K562 (cell line): ENCODE data around the gene C1orf116. TPM values are rescaled to one million over a fixed set of nuclear protein-coding genes. Genes with fewer than 3 reads are reported as not detected.

ENCODE experiments used
- BRD4 ChIP-seq: fragments of 200-600 bp; sonication (generic); IDR thresholded peaks from 2 replicates; pipeline ENCODE4 v1.6.1; 2017; ENCODE audit warnings: inconsistent platforms
- CBX3 ChIP-seq, 2 experiments: IDR thresholded peaks; 1 replicate in 1 of 2; 2 replicates in 1 of 2; pipeline ENCODE4 v1.6.1; 2012; ENCODE audit warnings: inconsistent platforms in 2 of 2, low read length in 2 of 2, borderline replicate concordance in 1 of 2, control low read depth in 1 of 2
- CBX5 ChIP-seq: IDR thresholded peaks from 2 replicates; pipeline ENCODE4 v1.6.1; 2014; ENCODE audit warnings: low read depth, borderline replicate concordance
- CHD1 ChIP-seq: fragments of 200-600 bp; sonication (generic); IDR thresholded peaks from one replicate; pipeline ENCODE4 v1.6.1; 2012; ENCODE audit warnings: mild to moderate bottlenecking, moderate library complexity, low read length, inconsistent platforms
- FUS ChIP-seq: fragments of 200-400 bp; formaldehyde crosslinking; optimal IDR thresholded peaks from 2 replicates; pipeline ENCODE3; 2017; ENCODE audit warnings: low read depth, low read length
- HEY1 ChIP-seq: fragments of 250-450 bp; sonication (Bioruptor Pico); IDR thresholded peaks from 2 replicates; pipeline ENCODE4 v1.5.0; 2020; ENCODE audit warnings: mild to moderate bottlenecking, moderate library complexity, borderline replicate concordance
- IRF1 ChIP-seq: sonication (generic); formaldehyde crosslinking; IDR thresholded peaks from 2 replicates; pipeline ENCODE4 v1.8.0; 2022; ENCODE audit warnings: missing genetic modification reagents, mild to moderate bottlenecking, borderline replicate concordance
- KDM4B ChIP-seq, 2 experiments: fragments of 450-650 bp in 1 of 2; sonication (generic) in 1 of 2; IDR thresholded peaks; 2 replicates each; pipeline ENCODE4 v1.6.1; 2016 to 2017; ENCODE audit warnings: borderline replicate concordance in 2 of 2, antibody characterized with exemption in 1 of 2, low read depth in 1 of 2, mild to moderate bottlenecking in 1 of 2
- MLX ChIP-seq, 2 experiments: fragments of 450-650 bp in 1 of 2; sonication (generic) in 1 of 2; formaldehyde crosslinking; conservative IDR thresholded peaks; 2 replicates each; pipeline versions ENCODE4 v1.4.0 to v1.8.1; 2020 to 2022; ENCODE audit warnings: mild to moderate bottlenecking in 1 of 2, missing genetic modification reagents in 1 of 2
- NFIC ChIP-seq: fragments of 450-650 bp; IDR thresholded peaks from 2 replicates; pipeline ENCODE4 v1.6.1; 2017; ENCODE audit warnings: mild to moderate bottlenecking, inconsistent platforms
- PHTF2 ChIP-seq: fragments of 250-450 bp; sonication (Bioruptor Pico); IDR thresholded peaks from 2 replicates; pipeline ENCODE4 v1.5.0; 2021; ENCODE audit warnings: mild to moderate bottlenecking
- PURB ChIP-seq: sonication (generic); formaldehyde crosslinking; IDR thresholded peaks from 2 replicates; pipeline ENCODE4 v1.9.0; 2021; ENCODE audit warnings: low read depth, mild to moderate bottlenecking, missing genetic modification reagents
- RBM17 ChIP-seq: fragments of 200-400 bp; formaldehyde crosslinking; IDR thresholded peaks from 2 replicates; pipeline ENCODE4 v1.6.1; 2017; ENCODE audit warnings: low read depth, mild to moderate bottlenecking, low read length, borderline replicate concordance
- RBM22 ChIP-seq: fragments of 200-400 bp; formaldehyde crosslinking; IDR thresholded peaks from 2 replicates; pipeline ENCODE4 v1.6.1; 2018; ENCODE audit warnings: low read length, low read depth; ENCODE audit not compliant: poor library complexity, severe bottlenecking
- RBM34 ChIP-seq: fragments of 200-400 bp; formaldehyde crosslinking; IDR thresholded peaks from 2 replicates; pipeline ENCODE4 v1.6.1; 2018; ENCODE audit warnings: low read length, borderline replicate concordance; ENCODE audit not compliant: insufficient read depth
- RFX1 ChIP-seq: fragments of 450-650 bp; IDR thresholded peaks from 2 replicates; pipeline ENCODE4 v1.6.1; 2016; ENCODE audit warnings: mild to moderate bottlenecking, moderate library complexity
- STAT5B ChIP-seq: fragments of 250-450 bp; sonication (Bioruptor Pico); IDR thresholded peaks from 2 replicates; pipeline ENCODE4 v1.8.0; 2021; ENCODE audit warnings: mild to moderate bottlenecking, inconsistent platforms
- TAL1 ChIP-seq: fragments of 450-650 bp; IDR thresholded peaks from 2 replicates; pipeline ENCODE4 v1.6.1; 2016; ENCODE audit warnings: mild to moderate bottlenecking
- THRAP3 ChIP-seq: fragments of 450-650 bp; IDR thresholded peaks from 2 replicates; pipeline ENCODE4 v1.6.1; 2016; ENCODE audit warnings: mild to moderate bottlenecking, inconsistent platforms, borderline replicate concordance
- ZNF24 ChIP-seq: fragments of 450-650 bp; IDR thresholded peaks from 2 replicates; pipeline ENCODE4 v1.6.1; 2016
- ZNF518B ChIP-seq: fragments of 250-450 bp; sonication (Bioruptor Pico); IDR thresholded peaks from 2 replicates; pipeline ENCODE4 v1.5.0; 2021; ENCODE audit warnings: mild to moderate bottlenecking, moderate library complexity
- ZNF655 ChIP-seq: fragments of 250-450 bp; sonication (Bioruptor Pico); IDR thresholded peaks from 2 replicates; pipeline ENCODE4 v1.5.0; 2021
- ZNF717 ChIP-seq: fragments of 250-450 bp; sonication (Bioruptor Pico); IDR thresholded peaks from 2 replicates; pipeline ENCODE4 v1.5.0; 2021
- polyA plus RNA-seq, 8 experiments: library from polyadenylated mRNA; depleted of rRNA in 4 of 8; stranded (reverse) in 5 of 8; unstranded in 3 of 8; fragments of >200 nt; fragmentation: Nextera tagmentation in 2 of 8; fragmentation: Illumina TruSeq in 1 of 8; extraction: Ambion mirVana in 2 of 8; extraction: Trizol in 1 of 8; gene quantifications; 2 replicates each; pipeline versions ENCODE4 v1.2.1 to v1.2.3, GENCODE V29; 2011 to 2014; ENCODE audit warnings: inconsistent platforms in 1 of 8, missing spikeins in 1 of 8
- total RNA-seq, 7 experiments: library from RNA; depleted of rRNA in 6 of 7; stranded (reverse); fragments of >200 nt in 6 of 7; fragmentation: Illumina TruSeq in 2 of 7; extraction: Trizol in 2 of 7; gene quantifications; 2 replicates each; pipeline versions ENCODE4 v1.2.1 to v1.2.3, GENCODE V29; 2011 to 2021; ENCODE audit warnings: low replicate concordance in 1 of 7

The C1orf116 gene
- total and polyA plus RNA-seq, 9 of the 15 experiments (the other 6 are each of a cell fraction or from before 2014, with no cell fraction given): 0.62 to 3.0 (median 0.95) TPM

GRCh38 chr1:207021139-207021861, 11.3 kb downstream of the C1orf116 start (continued):
- TF ChIP-seq THRAP3 (no peak), BRD4 (no peak), ZNF24 (no peak), CHD1 (no peak), ZNF518B (CRISPR knock-in tag) (no peak), TAL1 (peak; percentile 94), IRF1 (CRISPR knock-in tag) (no peak), PHTF2 (CRISPR knock-in tag) (no peak), RBM34 (no peak), KDM4B (IDR thresholded peaks at IDR 0.05; ENCODE audit: borderline replicate concordance in 2 of 2, low read depth in 1 of 2) (no peak; a peak in 1 of 4 replicates), STAT5B (CRISPR knock-in tag) (no peak), CBX5 (no peak), MLX (CRISPR knock-in tag; conservative IDR thresholded peaks at IDR 0.05) (no peak), RBM17 (no peak), ZNF717 (CRISPR knock-in tag) (no peak), NFIC (peak; percentile 91), FUS (no peak), ZNF655 (CRISPR knock-in tag) (no peak), CBX3 (IDR thresholded peaks at IDR 0.05; ENCODE audit: borderline replicate concordance in 1 of 2, low read length in 2 of 2) (peak in 1 of 2 experiments; percentile 51; a peak in 2 of 3 replicates), RBM22 (no peak), HEY1 (CRISPR knock-in tag) (no peak; the same call in 1 of the 2 replicates), RFX1 (no peak), PURB (CRISPR knock-in tag) (no peak)
